Measurements from ENCODE around the gene CBLN3. TPM values are rescaled to one million over a fixed set of nuclear protein-coding genes. Genes with fewer than 3 reads are reported as not detected.

CBLN3 gene
- total and polyA plus RNA-seq, 5 experiments from 2014 or later: 0.23 to 4.8 (median 3.9) TPM; not detected in 2

- H3K27me3 Mint-ChIP-seq: no peaks in the 10 kb centered on the region
- POLR2A ChIA-PET: interaction anchor here (0.7 to 5.2 kb wide), 32 partner anchors 8 to 335 kb away, joined by 3 to 110 read pairs (median 4); partner anchors contain the start of genes ADCY4, CHMP4A, DCAF11 and DHRS1
- H3K27ac Mint-ChIP-seq: peak overlapping the region; percentile 88 to 99 (median 96)
- no peaks in the 10 kb centered on the region for H3K9me3 Mint-ChIP-seq
- peak overlapping the region; percentile 85 to 94 (median 90) for H3K4me3 Mint-ChIP-seq
- ATAC-seq (peak; percentile 44 to 65), DNase-seq (peak in 6 of 10 donors; percentile 26 to 72 (median 50))
- peaks cover 26 to 56% (median 47%) of the 10 kb centered on the region in 4 donors for H3K4me1 Mint-ChIP-seq
- H3K36me3 Mint-ChIP-seq: peaks cover 0 to 35% (median 0%) of the 10 kb centered on the region in 3 donors
Measured at GRCh38 chr14:24430143-24430681, 744 bp upstream of the CBLN3 start.

- DNase-seq (peak in 1 of 10 donors; percentile 63), ATAC-seq (no peak)
- peaks cover 25 to 54% (median 47%) of the 10 kb centered on the region in 4 donors for H3K4me1 Mint-ChIP-seq
- H3K4me3 Mint-ChIP-seq: peak overlapping the region in 9 of 10 donors; percentile 77 to 93 (median 89)
- peaks cover 0 to 21% (median 0%) of the 10 kb centered on the region in 3 donors for H3K36me3 Mint-ChIP-seq
- H3K9me3 Mint-ChIP-seq: no peaks in the 10 kb centered on the region
- POLR2A ChIA-PET: interaction anchor here (0.5 to 5.2 kb wide), 9 partner anchors 9 to 215 kb away, joined by 3 to 110 read pairs (median 4); partner anchors contain the start of genes ADCY4, NFATC4, RABGGTA and SDR39U1
- peak overlapping the region; percentile 87 to 100 (median 99) for H3K27ac Mint-ChIP-seq
- no peaks in the 10 kb centered on the region for H3K27me3 Mint-ChIP-seq
Measured at GRCh38 chr14:24428628-24429394, 657 bp downstream of the CBLN3 start.

GRCh38 chr14:24427537-24428508 is 1.6 kb downstream of the CBLN3 start:
- ATAC-seq (no peak), DNase-seq (peak in 1 of 10 donors; percentile 55)
- H3K4me3 Mint-ChIP-seq: peak overlapping the region; percentile 20 to 84 (median 40)
- no peaks in the 10 kb centered on the region for H3K9me3 Mint-ChIP-seq
- POLR2A ChIA-PET: interaction anchor here (1.2 to 4.4 kb wide), 6 partner anchors 10 to 157 kb away, joined by 3 to 110 read pairs (median 8); partner anchors contain the start of genes NFATC4, RABGGTA and SDR39U1
- no peaks in the 10 kb centered on the region for H3K27me3 Mint-ChIP-seq
- peaks cover 20 to 48% (median 45%) of the 10 kb centered on the region in 4 donors for H3K4me1 Mint-ChIP-seq
- peaks cover 0 to 11% (median 0%) of the 10 kb centered on the region in 3 donors for H3K36me3 Mint-ChIP-seq
- peak overlapping the region; percentile 34 to 91 (median 82) for H3K27ac Mint-ChIP-seq

- POLR2A ChIA-PET: interaction anchor here (0.8 to 1.3 kb wide), 2 partner anchors 9 to 61 kb away, joined by 3 to 10 read pairs; no protein-coding TSS in a partner anchor
- ATAC-seq (no peak), DNase-seq (peak in 2 of 10 donors; percentile 21 to 64)
- Mint-ChIP-seq H3K4me1 (peaks cover 20 to 46% (median 43%) of the 10 kb centered on the region in 4 donors), H3K4me3 (peak overlapping the region in 5 of 10 donors; percentile 3 to 48 (median 19)), H3K36me3 (peaks cover 0 to 6% (median 0%) of the 10 kb centered on the region in 3 donors), H3K27me3 (no peaks in the 10 kb centered on the region), H3K27ac (peak overlapping the region in 8 of 10 donors; percentile 31 to 91 (median 76)), H3K9me3 (no peaks in the 10 kb centered on the region)
Measured at GRCh38 chr14:24426912-24427536, 2.4 kb downstream of the CBLN3 start.

- Mint-ChIP-seq H3K4me1 (peaks cover 14 to 39% (median 36%) of the 10 kb centered on the region in 4 donors), H3K9me3 (no peaks in the 10 kb centered on the region)
Measured at GRCh38 chr14:24426150-24426911, 3.1 kb downstream of the CBLN3 start.

GRCh38 chr14:24425704-24426103 is 3.8 kb downstream of the CBLN3 start:
- no peaks in the 10 kb centered on the region for H3K36me3 Mint-ChIP-seq
- POLR2A ChIA-PET: interaction anchor here (0.8 to 1.2 kb wide), 2 partner anchors 11 to 115 kb away, joined by 3 to 4 read pairs; partner anchors contain the start of gene LTB4R
- ATAC-seq: no peak

More at GRCh38 chr14:24426150-24426911, 3.1 kb downstream of the CBLN3 start:
- Mint-ChIP-seq H3K4me3 (peak overlapping the region in 1 of 10 donors; percentile 3), H3K36me3 (no peaks in the 10 kb centered on the region), H3K27ac (peak overlapping the region in 6 of 10 donors; percentile 3 to 77 (median 33)), H3K27me3 (no peaks in the 10 kb centered on the region)
- DNase-seq (no peak), ATAC-seq (no peak)
- POLR2A ChIA-PET: interaction anchor here (0.8 kb wide), 2 partner anchors 10 to 115 kb away, joined by 3 read pairs; partner anchors contain the start of gene LTB4R

GRCh38 chr14:24422694-24423601 is 6.5 kb downstream of the CBLN3 start:
- POLR2A ChIA-PET: interaction anchor here (1.3 kb wide), 1 partner anchor 9 kb away, joined by 4 read pairs; no protein-coding TSS in a partner anchor
- Mint-ChIP-seq H3K9me3 (no peaks in the 10 kb centered on the region), H3K36me3 (no peaks in the 10 kb centered on the region), H3K27me3 (peaks cover 0 to 11% (median 5%) of the 10 kb centered on the region in 5 donors), H3K4me1 (peaks cover 11 to 22% (median 18%) of the 10 kb centered on the region in 4 donors), H3K4me3 (no peak overlapping the region), H3K27ac (no peak overlapping the region)
- DNase-seq (peak in 1 of 10 donors; percentile 27), ATAC-seq (no peak)

More at GRCh38 chr14:24425704-24426103, 3.8 kb downstream of the CBLN3 start:
- peaks cover 14 to 33% (median 30%) of the 10 kb centered on the region in 4 donors for H3K4me1 Mint-ChIP-seq
- no peaks in the 10 kb centered on the region for H3K27me3 Mint-ChIP-seq
- H3K4me3 Mint-ChIP-seq: no peak overlapping the region
- H3K27ac Mint-ChIP-seq: peak overlapping the region in 1 of 10 donors; percentile 35
- no peaks in the 10 kb centered on the region for H3K9me3 Mint-ChIP-seq
- no peak for DNase-seq

- peaks cover 9 to 16% (median 14%) of the 10 kb centered on the region in 4 donors for H3K4me1 Mint-ChIP-seq
- peaks cover 0 to 11% (median 5%) of the 10 kb centered on the region in 5 donors for H3K27me3 Mint-ChIP-seq
- peak in 1 of 2 donors; percentile 61 for ATAC-seq
- no peaks in the 10 kb centered on the region for H3K36me3 Mint-ChIP-seq
- no peak overlapping the region for H3K4me3 Mint-ChIP-seq
- no peaks in the 10 kb centered on the region for H3K9me3 Mint-ChIP-seq
- H3K27ac Mint-ChIP-seq: no peak overlapping the region
- POLR2A ChIA-PET: interaction anchor here (1.3 kb wide), 1 partner anchor 9 kb away, joined by 4 read pairs; no protein-coding TSS in a partner anchor
- no peak for DNase-seq
Measured at GRCh38 chr14:24422261-24422660, 7.2 kb downstream of the CBLN3 start.

GRCh38 chr14:24418492-24418873 is 11.0 kb downstream of the CBLN3 start:
- POLR2A ChIA-PET: interaction anchor here (1.1 to 1.5 kb wide), 2 partner anchors 10 to 119 kb away, joined by 3 read pairs; partner anchors contain the start of genes DHRS1 and NOP9

More at GRCh38 chr14:24418492-24418873, 11.0 kb downstream of the CBLN3 start:
- Mint-ChIP-seq H3K36me3 (no peaks in the 10 kb centered on the region), H3K27ac (no peak overlapping the region), H3K27me3 (peaks cover 0 to 20% (median 7%) of the 10 kb centered on the region in 5 donors), H3K4me1 (no peaks in the 10 kb centered on the region), H3K4me3 (no peak overlapping the region), H3K9me3 (no peaks in the 10 kb centered on the region)
- ATAC-seq (no peak), DNase-seq (no peak)

Data from naive thymus-derived CD8-positive, alpha-beta T cell (primary cell).